GM19238 (cell line): ENCODE data around the gene SBK2.
"Not testable (repeated sequence)": the region's sequence is repeated elsewhere in the genome, so short reads cannot be mapped to it uniquely, and the experiment has no call there.

ENCODE experiments used
- DNase-seq: peaks from one replicate; pipeline ENCODE4 v3.0.0; 2011; ENCODE audit warnings: low spot score; ENCODE audit not compliant: insufficient read length

Gene SBK2

DNA sequence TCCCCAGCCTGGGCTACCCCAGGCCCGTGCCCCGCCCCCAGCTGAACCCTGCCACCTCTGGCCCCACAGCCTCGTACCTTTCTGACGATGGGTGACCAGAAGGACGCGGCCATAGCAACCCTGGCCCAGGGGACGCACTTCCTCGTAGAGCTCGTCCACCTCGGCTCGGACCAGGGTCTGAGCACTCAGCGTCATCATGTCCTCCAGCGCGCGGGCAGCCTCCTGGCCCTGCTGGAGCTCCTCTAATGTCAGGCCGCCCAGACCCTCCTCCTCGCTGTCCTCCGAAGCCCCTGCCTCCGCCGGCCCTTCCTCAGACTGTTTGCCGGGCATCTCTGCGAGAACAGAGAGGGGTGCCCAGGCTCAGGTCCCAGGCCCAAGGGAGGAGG lies 975 bp downstream of the SBK2 start:
- no peak for DNase-seq

DNA sequence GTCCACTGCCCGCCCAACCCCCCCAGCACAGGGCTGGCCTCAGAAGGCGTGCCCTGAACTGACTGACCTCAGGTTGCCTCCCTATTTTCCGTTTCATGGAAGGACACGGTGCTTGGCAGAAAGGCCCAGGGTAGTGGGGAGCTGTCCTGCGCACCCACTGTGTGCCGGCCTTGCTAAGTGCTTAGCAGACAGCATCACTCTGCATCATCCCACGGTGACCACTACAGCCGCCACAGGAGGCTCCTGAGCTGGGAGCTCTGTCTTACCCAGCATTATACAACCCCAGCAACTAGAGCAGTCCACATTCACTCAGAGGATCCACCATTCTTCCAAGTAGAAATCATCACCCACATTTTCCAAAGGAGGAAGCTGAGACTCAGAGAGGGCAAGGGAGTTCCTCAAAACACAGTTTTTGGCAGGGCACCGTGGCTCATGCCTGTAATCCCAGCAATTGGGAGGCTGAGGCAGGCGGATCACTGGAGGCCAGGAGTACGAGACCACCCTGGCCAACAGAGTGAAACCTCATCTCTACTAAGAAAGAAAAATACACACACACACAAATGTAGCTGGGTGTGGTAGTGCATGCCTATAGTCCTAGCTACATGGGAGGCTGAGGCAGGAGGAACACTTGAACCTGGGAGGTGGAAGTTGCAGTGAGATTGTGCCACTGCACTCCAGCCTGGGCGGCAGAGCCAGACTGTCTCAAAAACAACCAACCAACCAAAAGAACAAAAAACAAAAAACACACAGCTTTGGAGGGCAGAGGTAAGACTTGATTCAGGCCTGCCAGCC lies 1.6 kb downstream of the SBK2 start:
- no peak for DNase-seq

DNA sequence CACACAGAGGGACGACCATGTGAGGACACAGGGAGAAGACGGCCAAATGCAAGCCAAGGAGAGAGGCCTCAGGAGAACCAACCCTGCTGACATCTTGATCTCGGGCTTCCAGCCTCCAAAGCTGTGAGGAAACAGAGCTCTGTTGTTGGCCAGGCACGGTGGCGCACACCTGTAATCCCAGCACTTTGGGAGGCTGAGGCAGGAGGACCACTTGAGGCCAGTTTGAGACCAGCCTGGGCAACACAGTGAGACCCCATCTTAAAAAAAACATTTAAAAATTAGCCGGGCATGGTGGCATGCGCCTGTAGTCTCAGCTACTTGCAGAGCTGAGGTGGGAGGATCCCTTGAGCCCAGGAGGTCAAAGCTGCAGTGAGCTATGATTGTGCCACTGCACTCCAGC lies 2.7 kb downstream of the SBK2 start:
- DNase-seq = not testable (repeated sequence)

DNA sequence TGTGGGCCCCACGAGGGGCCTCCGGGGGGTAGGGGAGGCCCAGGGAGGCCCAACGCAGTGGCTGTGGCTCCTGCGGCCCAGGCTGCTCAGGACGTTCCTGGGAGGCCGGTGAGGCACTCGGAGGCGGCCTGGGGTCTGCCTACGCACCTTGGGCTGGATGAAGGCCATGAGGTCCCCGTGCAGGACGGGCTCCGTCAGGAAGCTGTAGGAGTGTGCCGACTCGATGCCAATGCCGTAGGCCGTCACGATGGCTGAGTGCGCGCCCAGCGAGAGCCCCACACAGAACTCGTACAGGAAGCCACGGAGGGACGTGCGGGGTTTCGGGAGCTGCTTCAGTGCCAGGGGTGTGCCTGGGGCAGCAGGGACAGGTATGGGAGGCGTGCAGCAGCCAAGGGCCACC lies 5.9 kb downstream of the SBK2 start:
- DNase-seq = no peak

DNA sequence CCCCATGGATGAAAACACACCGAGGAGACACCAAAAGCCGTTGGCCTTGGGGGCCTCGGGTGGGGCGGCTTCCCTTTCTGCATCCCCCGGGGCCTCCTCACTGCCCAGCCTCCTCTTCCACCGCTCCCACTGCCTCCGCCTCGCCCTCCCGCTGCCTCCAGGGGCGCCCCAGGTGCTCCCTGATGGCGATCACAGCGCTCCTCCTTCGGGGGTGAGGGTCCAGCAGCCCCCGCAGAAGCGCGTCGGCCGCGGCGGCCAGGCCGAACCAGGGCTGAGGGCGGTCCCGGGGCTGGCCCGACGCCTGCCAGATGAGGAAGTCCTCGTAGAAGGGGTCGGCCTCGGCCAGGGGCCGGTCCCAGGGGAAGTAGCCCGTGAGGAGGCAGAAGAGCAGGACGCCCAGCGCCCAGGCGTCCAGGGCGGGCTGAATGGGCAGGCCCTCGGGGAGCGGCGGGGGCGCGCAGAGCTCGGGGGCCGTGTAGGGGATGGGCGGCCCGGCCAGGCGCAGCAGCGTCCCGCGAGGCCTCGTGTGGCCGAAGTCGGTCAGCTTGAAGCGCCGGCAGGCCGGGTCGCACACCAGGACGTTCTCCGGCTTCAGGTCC lies 7.2 kb downstream of the SBK2 start:
- DNase-seq = no peak

DNA sequence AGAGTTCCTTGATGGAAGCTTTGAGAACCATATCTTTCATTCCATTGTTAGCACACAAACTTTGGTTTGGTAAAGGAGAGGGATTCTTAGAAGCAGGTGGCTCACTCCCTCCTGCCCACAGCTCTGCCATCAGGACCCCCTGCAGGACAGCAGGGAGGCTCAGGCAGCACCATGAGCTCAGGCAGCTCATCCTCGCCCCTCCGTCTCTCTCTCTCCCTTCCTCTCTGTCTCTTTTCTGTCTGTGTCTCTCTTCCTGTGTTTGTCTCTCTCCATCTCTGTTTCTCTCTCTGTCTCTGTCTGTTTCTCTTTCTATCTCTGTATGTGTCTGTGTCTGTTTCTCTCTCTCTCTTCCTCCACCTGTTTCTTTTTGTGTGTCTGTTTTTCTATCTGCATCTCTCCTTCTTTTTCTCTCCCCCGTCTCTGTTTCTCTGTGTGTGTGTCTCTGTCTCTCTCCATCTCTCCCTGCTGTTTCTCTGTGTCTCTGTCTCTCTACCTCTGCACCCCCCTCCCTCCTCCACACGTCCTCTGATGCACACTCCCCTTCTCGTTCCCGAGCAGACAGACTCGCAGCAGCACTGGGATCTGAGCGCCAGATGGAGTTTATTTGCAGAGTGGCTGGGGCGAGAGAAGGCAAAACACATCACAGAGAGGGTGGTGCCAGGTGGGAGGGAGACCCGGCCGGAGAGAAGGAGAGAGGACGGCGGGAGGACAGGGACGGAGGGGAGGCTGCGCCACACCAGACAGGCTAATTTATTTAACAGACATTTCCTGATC lies 8.7 kb downstream of the SBK2 start:
- no peak for DNase-seq

DNA sequence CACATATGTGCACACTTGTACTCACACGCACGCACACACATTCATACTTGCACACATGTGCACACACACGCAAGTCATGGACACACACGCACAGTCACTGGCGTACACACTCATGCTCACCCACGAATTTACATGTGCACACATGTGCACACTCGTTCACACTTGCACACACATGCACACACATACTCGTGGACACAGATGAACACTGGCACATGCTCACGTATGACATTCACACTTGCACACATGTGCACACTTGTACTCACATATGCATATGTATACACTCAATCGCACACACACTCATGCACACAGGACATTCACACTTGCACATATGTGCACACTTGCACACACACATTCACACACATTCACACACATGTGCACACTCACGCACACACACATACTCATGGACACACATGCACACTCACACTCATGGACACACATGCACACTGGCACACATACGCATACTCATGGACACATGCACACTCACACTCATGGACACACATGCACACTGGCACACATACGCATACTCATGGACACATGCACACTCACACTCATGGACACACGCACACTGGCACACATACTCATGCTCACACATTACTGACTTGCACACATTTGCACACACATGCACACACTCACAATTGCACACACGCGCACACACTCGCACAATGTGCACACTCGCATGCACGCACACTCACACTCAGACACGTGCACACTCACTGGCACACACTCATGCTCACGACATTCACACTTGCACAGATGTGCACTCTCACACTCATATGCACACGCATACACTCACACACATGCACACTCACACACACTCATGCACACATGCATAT lies 9.5 kb downstream of the SBK2 start:
- DNase-seq = no peak

DNA sequence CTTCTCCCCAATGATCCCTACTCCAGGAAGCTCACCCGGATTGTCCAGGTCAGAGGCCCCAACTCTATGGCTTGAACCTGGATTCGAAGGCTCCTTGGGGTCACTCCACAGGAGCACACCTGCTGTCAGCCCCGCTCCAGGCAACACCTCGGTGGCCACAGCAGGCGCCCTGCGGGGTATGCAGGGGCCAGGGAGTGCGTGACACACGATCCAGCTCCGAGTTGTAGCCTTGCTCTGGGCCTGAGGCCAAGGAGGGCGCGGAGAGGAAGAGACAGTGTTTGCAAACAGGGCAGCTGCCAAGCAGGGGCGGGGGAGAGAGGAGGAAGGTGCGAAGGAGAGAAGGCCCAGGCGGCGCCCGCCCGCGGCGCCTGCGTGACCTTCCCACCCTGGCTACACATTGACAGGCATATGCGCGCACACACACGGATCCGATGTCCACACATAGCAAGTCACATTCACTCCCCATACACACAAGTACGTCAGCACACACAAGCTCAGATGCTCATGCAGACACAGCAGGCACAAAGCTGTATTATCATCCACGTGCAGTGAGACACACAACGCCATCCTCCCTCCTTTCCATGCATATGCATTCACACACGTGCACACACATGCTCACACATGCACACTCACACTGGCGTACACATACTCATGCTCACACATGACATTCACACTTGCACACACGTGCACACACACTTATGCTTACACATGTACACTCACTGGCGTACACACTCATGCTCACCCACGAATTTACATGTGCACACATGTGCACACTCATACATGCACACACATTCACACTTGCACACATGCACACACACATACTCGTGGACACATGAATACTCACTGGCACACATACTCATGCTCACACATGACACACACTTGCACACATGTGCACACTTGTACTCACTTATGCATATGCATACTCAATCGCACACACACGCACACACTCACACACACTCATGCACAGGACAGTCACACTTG lies 10.4 kb downstream of the SBK2 start:
- no peak for DNase-seq

DNA sequence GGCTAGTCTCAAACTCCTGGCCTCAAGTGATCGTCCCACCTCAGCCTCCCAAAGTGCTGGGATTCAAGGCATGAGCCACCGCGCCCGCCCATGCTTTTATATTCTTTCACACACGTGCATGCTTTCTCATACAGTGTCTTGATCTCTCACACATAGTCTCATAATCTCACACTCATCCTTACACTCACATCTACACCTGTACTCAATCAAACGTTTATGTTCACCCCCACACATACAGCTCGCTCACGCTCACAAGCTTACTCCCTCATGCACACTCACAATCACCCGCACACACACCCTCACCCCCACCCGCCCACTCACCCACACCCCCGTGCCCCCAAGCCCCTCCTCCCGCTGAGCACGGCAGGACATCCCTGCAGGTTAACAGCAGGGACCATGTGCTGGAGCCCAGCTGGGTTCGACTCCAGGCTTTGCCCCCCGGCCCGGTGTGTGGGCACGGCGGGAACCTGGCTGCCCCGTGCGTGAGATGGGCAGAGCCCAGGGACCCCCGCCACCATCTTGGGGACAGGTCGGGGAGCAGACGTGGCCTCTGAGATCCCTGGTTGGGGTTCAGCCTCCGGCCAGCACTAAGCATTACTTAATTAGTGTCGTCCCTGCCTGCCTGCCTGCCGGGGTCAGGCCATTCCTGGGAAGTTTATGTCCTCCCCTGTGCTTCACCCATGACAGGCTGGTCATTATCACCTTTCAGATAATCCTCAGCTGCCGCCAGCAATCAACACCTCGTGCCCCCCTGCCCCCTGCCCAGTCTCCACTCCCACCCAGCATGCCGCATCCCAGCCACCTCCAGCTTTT lies 11.4 kb downstream of the SBK2 start:
- DNase-seq = no peak

DNA sequence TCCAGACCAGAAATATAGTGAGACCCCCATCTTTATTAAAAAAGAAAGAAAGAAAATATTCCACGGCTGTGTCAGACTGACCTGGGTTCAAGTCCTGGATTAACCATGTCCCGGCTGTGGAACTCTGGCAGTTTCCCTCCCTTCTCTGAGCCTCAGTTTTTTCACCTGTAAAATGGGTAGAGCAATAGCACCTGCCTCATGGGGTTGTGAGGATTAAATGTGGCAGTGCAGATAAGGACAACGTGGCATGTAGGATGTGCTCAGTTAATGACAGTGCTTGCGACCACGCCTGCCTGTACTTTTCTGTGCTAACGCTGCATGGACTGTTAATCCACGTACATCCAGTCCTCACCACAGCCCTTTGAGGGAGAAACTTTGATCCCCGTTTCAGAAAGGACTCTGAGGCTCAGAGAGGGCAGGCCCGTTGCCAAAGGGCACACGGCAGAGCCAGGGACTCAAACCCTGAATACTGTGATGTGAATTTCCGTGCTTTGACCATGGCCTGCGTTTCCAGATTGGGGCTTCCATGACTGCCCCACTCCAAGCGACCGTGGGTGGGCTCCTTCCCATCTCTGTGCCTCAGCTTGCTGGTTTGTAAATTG lies 16.1 kb downstream of the SBK2 start:
- DNase-seq = no peak

DNA sequence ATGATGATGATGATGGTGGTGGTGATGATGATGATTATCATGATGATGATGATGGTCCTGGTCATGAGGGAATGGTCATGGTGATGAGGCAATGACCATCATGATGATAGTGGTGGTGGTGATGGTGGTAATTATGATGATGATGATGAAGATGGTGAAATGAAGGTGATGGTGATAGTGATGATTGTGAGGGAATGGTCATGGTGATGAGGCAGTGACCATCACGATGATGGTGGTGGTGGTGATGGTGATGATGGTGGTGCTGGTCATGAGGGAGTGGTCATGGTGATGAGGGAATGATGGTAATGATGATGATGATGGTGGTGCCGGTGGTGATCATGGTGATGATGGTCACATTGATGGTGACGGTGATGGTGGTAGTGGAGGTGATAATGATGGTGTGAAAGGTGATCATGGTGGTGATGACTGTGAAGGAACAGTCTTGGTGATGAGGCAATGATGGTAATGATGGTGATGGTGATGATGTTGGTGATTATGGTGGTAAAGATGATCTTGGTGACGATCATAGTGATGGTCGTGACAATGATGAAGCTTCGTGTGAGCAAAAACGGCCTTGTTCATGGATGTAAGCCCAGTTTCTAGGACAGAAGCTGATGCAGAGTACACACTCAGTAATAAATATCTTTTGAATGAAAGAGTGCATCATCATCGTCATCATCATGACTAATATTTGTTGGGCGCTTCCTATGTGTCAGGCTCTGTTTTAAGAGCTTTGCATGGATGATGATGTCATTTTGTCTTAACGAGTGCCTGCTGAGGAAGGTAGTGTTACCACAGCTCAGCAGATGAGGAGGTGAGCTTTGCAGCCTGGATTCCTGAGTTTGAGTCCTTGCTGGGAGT lies 17.3 kb downstream of the SBK2 start:
- no peak for DNase-seq

DNA sequence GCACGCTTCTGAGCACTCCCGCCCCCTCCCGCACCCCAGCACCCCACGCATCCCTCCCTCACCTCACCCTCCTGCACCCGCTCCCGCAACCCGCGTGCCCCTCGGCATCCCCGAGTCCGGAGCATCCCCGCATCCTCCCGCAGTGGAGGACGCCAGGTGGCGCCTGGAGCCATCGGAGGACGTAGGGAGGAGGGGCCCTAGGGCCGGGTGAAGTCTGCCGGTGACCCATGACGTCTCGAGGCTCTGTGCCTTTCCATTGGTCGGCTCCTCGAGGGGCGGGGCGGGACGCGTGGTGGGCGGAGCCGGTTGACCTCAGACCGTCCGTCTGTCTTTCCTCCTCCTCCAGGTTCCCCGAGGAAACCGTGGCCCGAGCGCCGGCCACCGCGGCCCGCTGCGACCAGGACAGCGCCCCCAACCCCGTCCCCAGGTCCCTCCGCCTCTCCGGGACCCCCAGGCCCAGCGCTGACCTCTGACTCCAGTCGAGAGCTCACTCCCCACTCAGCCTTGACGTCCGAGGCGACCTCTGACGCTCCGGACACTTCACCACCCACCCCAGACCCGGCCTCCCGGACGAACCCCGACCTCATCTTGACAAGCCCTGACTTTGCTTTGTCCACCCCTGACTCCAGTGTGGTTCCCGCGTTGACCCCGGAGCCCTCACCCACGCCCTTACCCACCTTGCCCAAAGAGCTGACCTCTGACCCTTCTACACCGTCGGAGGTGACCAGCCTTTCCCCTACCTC lies 19.9 kb downstream of the SBK2 start:
- peak; percentile 100 for DNase-seq

DNA sequence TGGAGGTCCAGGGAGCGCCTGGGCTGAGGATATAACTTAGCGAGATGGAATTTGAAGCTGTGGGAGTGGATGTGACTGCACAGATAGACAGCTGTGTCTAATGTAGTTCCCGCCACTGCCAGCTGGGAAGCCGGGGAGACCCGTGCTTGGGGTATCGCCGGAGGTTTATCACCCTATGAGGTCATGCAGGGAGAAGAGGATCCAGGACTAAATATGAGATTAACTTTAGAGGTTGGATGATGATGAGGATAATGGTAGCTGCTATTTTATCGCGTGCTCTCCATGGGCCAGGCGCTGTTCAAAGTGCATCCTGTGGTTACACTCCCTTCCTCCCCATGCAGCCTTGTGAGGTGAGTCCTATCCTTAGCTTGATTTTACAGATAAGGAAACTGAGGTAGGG lies 28.8 kb downstream of the SBK2 start:
- DNase-seq = no peak

DNA sequence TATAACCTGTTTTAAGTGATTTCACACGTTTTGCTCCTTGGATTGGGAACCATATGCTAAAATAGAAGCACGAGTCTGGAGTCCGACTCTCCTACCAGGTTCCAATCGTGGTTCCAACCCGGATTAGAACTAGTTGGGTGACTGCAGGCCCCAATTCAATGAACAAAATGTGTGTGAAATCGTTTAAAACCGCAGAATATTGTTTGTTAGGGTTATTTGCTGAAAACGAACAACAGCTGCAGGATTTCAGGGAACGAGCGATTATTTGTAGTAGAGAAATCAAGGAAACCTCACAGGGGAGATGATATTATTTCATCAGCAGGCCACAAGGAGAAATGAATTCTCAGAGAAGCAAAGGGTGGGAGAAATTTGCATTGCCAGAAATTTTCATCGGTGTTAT lies 32.0 kb downstream of the SBK2 start:
- no peak for DNase-seq

DNA sequence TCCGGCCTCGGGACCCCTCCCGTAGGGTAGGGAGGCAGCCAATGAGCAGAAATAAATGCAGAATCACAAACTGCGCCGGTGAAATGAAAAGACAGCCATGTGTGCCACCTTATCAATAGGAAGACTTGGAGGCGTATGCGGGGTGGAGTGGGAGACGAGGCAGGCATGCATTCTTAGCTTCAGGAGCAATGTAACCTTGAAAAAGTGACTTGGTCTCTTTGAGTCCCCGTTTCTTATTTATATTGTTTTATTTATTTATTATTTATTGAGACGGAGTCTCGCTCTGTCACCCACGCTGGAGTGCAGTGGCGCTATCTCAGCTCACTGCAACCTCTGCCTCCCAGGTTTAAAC lies 32.7 kb downstream of the SBK2 start:
- DNase-seq = no peak

DNA sequence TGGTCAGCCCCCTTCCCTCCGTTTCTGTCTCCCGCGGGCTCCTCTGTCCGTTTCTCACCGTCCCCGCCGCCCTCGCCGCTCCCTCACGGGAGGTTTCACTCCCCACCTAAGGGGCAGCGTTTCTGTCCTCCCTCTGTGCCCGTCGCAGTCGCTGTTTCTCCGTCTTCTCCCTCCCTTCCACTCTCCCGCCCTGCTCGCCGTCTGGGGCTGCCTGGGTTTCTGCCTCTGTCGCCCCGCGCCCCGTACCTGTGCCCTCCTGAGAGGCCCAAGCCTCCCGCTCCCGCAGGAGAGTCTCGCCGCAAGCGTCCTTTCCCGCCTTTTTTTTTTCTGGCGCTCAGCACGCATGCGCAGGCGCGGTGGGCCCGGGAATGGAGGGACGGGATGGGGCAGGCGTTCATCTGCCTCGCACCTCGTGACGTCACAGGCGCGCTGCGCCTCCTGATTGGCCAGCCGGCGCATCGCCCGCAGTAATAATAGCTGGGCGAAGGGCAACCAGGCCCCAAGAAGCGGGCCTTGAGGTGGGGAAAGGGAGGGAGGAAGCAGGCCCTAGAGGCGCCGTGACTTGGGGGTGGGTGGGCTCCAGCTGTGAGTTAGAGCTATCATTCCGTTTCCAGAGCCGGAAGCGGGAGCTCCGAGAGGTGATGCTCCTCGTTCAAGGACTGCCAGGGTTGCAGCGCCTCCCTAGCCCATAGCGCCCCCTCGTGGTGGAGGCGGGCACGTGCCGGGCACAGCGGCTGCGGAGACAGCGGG lies 33.3 kb downstream of the SBK2 start:
- DNase-seq = peak; percentile 99

DNA sequence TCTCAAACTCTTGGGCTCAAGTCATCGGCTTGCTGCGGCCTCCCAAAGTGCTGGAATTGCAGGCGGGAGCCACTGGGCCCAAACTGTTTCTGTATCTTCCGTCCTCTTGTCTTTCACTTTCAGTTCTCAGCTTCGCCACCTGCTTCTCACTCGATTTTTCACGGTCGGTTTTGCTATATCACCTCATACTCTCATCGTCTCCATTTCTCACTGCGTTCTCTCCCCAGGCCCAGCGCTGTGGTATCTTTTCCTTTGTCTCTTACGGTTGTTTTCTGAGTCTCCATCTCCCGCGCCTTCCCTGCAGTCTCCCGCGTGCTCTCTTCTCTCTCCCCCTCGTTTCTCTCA lies 33.8 kb downstream of the SBK2 start:
- DNase-seq = no peak
